RWPE2 (cell line): Measurements from ENCODE around the gene NF1.

Experiments used
- ATAC-seq: fragments of 200-7000 bp; cut with Tn5 transposase; 3 replicates; pipeline ENCODE4 v1.9.1; 2021; ENCODE audit warnings: low read depth
- DNase-seq: peaks from one replicate; pipeline ENCODE4 v3.0.0-alpha.2; 2020; ENCODE audit warnings: low spot score
- H3K27ac ChIP-seq: fragments of 450-650 bp; 2 replicates; pipeline ENCODE4 v1.5.1; 2017; ENCODE audit warnings: mild to moderate bottlenecking; ENCODE audit not compliant: poor library complexity, severe bottlenecking
- H3K27me3 ChIP-seq: fragments of 250-450 bp; sonication (Bioruptor Pico); 2 replicates; pipeline ENCODE4 v1.5.1; 2021; ENCODE audit warnings: mild to moderate bottlenecking, moderate library complexity; ENCODE audit not compliant: insufficient read depth, poor library complexity, severe bottlenecking
- H3K36me3 ChIP-seq: fragments of 250-450 bp; sonication (Bioruptor Pico); 2 replicates; pipeline ENCODE4 v1.5.1; 2020; ENCODE audit warnings: low read depth, mild to moderate bottlenecking, moderate library complexity
- H3K4me1 ChIP-seq: fragments of 250-450 bp; sonication (Bioruptor Pico); 2 replicates; pipeline ENCODE4 v1.5.1; 2021; ENCODE audit warnings: mild to moderate bottlenecking, moderate library complexity; ENCODE audit not compliant: insufficient read depth, poor library complexity, severe bottlenecking
- H3K4me3 ChIP-seq: fragments of 250-450 bp; sonication (Bioruptor Pico); 2 replicates; pipeline ENCODE4 v1.5.1; 2021; ENCODE audit warnings: mild to moderate bottlenecking, moderate library complexity; ENCODE audit not compliant: severe bottlenecking
- H3K9me3 ChIP-seq: fragments of 250-450 bp; sonication (Bioruptor Pico); 2 replicates; pipeline ENCODE4 v1.5.1; 2021; ENCODE audit warnings: mild to moderate bottlenecking, moderate library complexity; ENCODE audit not compliant: severe bottlenecking
- CTCF ChIP-seq: fragments of 450-650 bp; IDR thresholded peaks from one replicate; pipeline ENCODE4 v1.5.1; 2017; ENCODE audit warnings: mild to moderate bottlenecking, moderate library complexity; ENCODE audit not compliant: poor library complexity, severe bottlenecking

Gene NF1

GRCh38 chr17:31251105-31251969 is 156.6 kb downstream of the NF1 start:
- H3K27me3 ChIP-seq = no peaks in the 10 kb centered on the region
- DNase-seq (no peak), ATAC-seq (no peak)
- peaks cover 31% of the 10 kb centered on the region for H3K4me1 ChIP-seq
- no peak overlapping the region for H3K4me3 ChIP-seq
- peak overlapping the region; percentile 64 for H3K27ac ChIP-seq
- H3K9me3 ChIP-seq = no peaks in the 10 kb centered on the region
- TF ChIP-seq CTCF = no peak
- H3K36me3 ChIP-seq = peaks cover 58% of the 10 kb centered on the region

GRCh38 chr17:31251970-31252328 is 157.2 kb downstream of the NF1 start:
- H3K27me3 ChIP-seq = no peaks in the 10 kb centered on the region
- DNase-seq = no peak
- peaks cover 33% of the 10 kb centered on the region for H3K4me1 ChIP-seq
- H3K36me3 ChIP-seq = peaks cover 58% of the 10 kb centered on the region
- H3K4me3 ChIP-seq = no peak overlapping the region
- no peak for ATAC-seq
- TF ChIP-seq CTCF = no peak
- H3K27ac ChIP-seq = peak overlapping the region; percentile 9
- H3K9me3 ChIP-seq = no peaks in the 10 kb centered on the region

- ATAC-seq = no peak
- H3K4me3 ChIP-seq = no peak overlapping the region
Measured at GRCh38 chr17:31252741-31253140, 158.0 kb downstream of the NF1 start.

GRCh38 chr17:31254654-31255053 is 159.9 kb downstream of the NF1 start:
- Histone ChIP-seq H3K36me3 (peaks cover 56% of the 10 kb centered on the region), H3K27me3 (no peaks in the 10 kb centered on the region), H3K4me1 (peaks cover 21% of the 10 kb centered on the region), H3K27ac (peak overlapping the region; percentile 11), H3K4me3 (no peak overlapping the region), H3K9me3 (no peaks in the 10 kb centered on the region)
- no peak for TF ChIP-seq CTCF
- ATAC-seq (peak; percentile 46; the same call in 1 of the 3 replicates), DNase-seq (no peak)

More at GRCh38 chr17:31252741-31253140, 158.0 kb downstream of the NF1 start:
- no peak for DNase-seq
- no peak for TF ChIP-seq CTCF
- no peaks in the 10 kb centered on the region for H3K27me3 ChIP-seq
- peaks cover 36% of the 10 kb centered on the region for H3K4me1 ChIP-seq
- H3K9me3 ChIP-seq = no peaks in the 10 kb centered on the region
- H3K27ac ChIP-seq = peak overlapping the region; percentile 9
- peaks cover 58% of the 10 kb centered on the region for H3K36me3 ChIP-seq

- Histone ChIP-seq H3K36me3 (peaks cover 65% of the 10 kb centered on the region), H3K9me3 (no peaks in the 10 kb centered on the region), H3K4me1 (peaks cover 9% of the 10 kb centered on the region), H3K27ac (no peak overlapping the region), H3K27me3 (no peaks in the 10 kb centered on the region), H3K4me3 (no peak overlapping the region)
- DNase-seq = no peak
- no peak for TF ChIP-seq CTCF
- ATAC-seq = no peak
Measured at GRCh38 chr17:31256936-31257335, 162.2 kb downstream of the NF1 start.
